GM08714 (cell line): ENCODE results near the gene KRTAP6-2.

Experiments used
- H3K4me3 ChIP-seq: fragments of 200-500 bp; sonication (Bioruptor generic); 2 replicates; pipeline ENCODE4 v1.5.1; 2014; ENCODE audit warnings: mild to moderate bottlenecking, low read length, inconsistent platforms
- ZNF274 ChIP-seq: IDR thresholded peaks from 2 replicates; pipeline ENCODE4 v1.6.1; 2012; ENCODE audit warnings: mild to moderate bottlenecking, low read depth, low read length

The KRTAP6-2 gene

DNA sequence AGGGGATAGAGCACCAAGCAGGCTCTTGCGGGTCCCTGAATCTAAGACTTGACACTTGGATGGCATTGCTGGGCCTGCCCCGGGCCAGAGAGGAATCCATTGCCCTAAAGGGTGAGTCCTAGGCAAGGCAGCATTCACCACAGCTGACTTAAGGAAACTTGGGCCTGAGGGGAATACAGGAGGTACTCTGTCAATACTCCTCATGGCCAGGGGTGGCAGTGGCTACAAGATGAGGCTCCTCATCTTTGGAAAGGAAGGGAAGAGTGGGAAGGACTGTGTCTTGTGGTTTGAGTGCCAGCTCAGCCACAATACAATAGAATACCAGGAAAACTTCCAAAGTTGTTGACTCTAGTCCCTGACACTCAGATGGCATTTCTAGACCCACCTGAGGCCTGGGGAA lies 7.3 kb upstream of the KRTAP6-2 start:
- no peak overlapping the region for H3K4me3 ChIP-seq
- TF ChIP-seq ZNF274, result no peak

DNA sequence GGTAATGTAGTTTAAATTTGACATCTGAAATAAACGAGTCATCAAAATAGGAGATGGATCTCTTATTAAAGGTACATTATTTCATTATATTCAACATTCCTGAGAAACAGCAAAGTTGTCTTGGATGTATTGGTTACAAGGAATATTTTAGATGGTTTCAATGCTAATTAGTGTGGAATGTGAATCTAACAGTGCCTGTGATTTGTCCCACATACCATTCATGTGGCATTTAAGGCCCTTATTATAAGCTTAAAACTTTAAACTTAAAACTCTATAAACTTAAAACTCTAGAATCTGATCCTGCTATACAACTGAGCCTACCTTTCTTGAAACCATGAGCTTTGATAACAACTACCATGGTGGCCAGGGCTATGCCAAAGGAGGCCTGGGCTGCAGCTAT lies 2.1 kb upstream of the KRTAP6-2 start, which contains the start of gene KRTAP22-1:
TSS of gene KRTAP22-1 (plus strand) at position 301 of the 400 bp plus-strand sequence.
- TF ChIP-seq ZNF274, result no peak
- no peak within 1 kb of the TSS for H3K4me3 ChIP-seq

DNA sequence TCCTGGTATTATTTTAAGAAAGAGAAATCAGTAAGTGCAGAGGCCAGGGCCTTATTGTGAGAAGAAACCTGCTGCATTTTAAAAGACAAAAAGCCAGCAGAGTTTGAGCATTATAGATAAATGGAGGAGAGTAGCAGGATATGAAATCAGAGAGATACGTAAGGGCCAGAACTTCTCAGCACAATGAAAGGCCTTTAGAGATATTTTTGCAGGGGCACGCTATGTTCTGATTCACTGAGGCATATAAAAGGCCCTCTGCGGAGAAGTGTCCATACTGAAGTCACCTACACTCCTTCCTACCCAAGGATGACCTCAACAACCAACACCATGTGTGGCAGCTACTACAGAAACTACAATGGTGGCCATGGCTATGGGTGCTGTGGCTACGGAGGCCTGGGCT lies 6.6 kb downstream of the KRTAP6-2 start, which contains the start of gene KRTAP6-3:
TSS of gene KRTAP6-3 (plus strand) at position 301 of the 400 bp plus-strand sequence. CDS start at position 307, 6 bp downstream.
- H3K4me3 ChIP-seq, result no peak within 1 kb of the TSS
- TF ChIP-seq ZNF274, result no peak

DNA sequence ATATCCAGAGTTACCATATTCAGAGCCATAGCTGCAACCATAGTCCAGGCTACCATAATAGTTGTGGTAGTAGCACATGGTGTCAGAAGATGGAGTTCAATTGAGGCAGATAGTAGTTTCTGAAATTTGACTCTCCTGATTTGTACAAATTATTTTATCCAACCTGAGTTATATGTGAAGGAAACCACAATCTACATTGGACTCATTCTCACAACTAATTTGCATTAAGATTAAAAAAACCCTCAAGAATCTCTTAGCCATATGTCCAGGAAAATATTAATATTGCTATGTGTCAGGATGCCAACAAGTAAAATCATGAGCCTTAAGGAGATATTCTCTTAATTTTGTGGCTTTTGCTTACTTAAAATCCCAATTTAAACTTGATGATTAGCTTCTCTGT lies 8.4 kb downstream of the KRTAP6-2 start, which contains the start of gene KRTAP22-2:
TSS of gene KRTAP22-2 (minus strand) at position 101 of the 400 bp plus-strand sequence.
- no peak within 1 kb of the TSS for H3K4me3 ChIP-seq
- no peak for TF ChIP-seq ZNF274

DNA sequence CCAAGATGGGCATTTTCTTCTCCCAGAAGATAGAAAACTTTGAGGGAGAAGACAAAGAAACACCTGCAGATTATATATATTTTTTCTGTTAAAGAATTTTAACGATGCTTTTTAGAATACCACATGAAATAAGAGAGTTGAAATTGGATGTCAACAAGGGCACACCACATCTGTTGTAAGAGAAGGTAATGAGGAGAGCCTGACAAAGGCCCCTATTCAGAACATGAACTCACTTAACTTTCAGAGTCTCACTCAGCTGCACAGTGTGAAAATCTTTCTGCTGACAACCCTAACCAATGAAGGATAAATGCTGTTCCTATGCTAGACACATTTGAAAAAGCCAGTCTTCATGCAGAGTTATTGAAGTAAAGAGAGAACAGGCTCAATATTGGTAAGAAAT lies 15.8 kb downstream of the KRTAP6-2 start:
- TF ChIP-seq ZNF274, result no peak
- H3K4me3 ChIP-seq, result no peak overlapping the region

DNA sequence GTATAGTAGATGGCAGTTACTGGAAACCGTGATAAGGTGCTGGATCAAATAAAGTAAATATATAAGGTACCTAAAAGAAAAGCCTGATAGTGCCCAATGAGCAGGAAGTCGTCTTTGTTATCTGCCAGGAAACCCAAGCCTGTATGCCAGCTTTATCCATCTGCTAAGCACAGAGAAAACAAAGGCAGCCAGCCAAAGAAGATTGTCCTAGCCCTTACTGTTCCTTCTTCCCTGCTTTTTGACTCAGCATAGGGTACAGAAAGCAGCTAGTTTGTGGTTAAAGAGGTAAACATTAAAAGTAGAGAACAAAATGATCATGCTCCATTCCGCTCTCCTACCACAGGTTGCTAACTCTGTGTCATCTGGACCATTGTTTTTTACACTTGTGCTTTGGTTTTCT lies 18.6 kb downstream of the KRTAP6-2 start:
- no peak for TF ChIP-seq ZNF274
- no peak overlapping the region for H3K4me3 ChIP-seq

DNA sequence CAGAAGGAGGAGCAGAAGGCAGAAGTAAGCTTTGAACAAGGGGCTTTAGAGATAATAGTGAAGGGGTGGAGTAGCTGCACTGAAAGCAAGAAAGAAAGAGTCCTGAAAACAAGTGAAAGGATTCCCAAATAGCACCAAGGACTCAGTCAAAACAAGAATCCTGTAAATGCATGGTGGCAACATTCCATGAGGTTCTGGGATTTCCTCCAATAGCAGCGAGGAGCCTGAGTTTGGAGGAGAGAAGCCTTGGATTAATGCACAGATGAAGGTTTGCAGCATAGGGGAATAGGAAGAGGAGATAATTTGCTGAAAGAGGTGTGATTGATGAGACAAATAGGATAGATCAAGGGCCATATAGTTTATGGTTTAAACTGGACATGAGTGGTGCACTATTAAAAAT lies 19.4 kb downstream of the KRTAP6-2 start:
- H3K4me3 ChIP-seq, result no peak overlapping the region
- no peak for TF ChIP-seq ZNF274

DNA sequence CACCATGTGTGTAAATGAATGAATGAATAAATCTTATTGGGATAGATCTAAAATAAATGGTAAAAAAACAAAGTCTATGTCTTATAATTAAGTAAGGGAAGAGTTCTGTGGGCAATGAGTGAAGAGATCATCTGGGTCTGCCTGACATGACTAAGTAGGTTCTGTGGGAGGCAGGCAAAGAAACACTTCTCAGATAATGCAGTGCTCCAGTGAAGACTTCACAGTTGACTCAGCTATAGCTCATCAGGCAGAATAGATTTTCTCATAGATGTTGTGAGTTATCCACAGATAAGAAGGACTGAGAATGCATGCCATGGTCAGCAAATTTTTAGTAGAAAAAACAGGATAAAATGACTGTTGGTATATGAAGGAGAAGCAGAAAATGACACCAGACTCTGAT lies 20.9 kb downstream of the KRTAP6-2 start:
- no peak for TF ChIP-seq ZNF274
- H3K4me3 ChIP-seq, result no peak overlapping the region

DNA sequence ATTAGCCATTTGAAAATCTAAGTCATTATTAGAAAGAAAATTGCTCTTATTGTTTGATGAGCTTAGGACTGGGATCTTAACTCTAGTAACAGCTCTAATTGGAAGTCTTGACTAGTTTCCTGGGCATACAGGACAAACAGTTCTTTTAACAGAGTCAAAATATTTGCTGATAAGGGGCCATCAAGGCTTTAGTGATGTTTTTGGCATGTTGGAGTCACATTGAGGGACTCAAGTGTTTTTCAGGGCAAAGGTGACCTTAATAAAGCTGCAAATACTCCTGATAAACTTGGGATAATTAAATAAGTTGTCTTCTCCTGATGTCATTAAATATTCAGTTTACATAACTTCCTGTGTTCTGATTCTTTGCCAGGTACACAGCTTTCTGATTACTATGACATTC lies 31.1 kb downstream of the KRTAP6-2 start:
- no peak for TF ChIP-seq ZNF274
- no peak overlapping the region for H3K4me3 ChIP-seq

DNA sequence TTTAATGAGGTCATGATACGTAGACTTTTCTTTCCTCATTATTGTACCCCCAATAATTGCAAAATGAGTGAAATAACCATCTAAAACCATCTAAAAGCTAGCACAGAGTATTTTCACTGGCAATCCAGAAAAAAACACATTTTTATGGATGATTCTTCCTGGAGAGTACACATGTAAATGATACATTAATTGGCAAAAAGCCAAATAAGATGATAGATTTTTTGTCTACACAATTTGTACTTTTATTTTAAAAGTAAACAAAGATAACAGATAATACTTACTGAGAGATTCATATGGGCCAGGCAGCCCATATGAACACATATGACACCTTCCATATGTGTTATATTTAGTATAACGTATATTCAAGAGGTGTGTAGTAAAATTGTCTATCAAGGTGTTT lies 35.1 kb downstream of the KRTAP6-2 start:
- H3K4me3 ChIP-seq, result no peak overlapping the region
- TF ChIP-seq ZNF274, result no peak

DNA sequence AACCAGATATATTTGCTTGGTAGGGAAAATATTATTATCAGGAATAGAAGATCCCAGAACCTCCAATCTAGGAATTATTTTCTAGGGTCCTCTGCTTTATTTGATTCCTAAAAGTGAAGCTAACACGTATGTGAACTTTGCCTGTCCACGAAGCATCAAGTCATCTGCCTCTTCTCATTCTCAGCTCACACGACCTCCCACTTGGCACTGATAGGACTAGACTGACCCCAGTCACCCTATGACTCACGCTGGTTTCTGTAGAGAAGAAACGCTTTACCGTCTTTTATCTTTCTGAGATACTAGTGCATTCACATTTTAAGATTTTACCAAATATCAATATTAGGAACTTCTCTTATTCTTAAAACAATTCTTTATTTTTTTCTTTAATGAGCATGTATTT lies 35.6 kb downstream of the KRTAP6-2 start:
- no peak for TF ChIP-seq ZNF274
- H3K4me3 ChIP-seq, result no peak overlapping the region

DNA sequence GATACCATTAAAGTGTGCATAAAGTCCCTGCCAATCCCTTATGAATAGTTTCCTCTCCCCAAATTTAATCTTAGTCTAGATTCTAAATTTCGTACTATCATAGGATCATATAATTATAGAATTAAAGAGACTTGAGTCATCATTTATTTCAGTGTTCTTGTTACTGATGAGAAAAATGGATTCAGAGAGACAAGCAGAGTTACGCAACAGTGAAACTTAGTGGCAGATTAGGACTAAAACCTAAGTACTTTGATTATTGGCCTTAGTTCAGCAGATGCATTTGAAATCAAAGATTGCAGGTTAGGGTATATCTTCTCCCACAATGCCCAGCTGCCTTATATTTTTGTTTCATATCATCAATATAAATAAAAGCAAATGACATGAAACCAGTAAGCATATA lies 36.7 kb downstream of the KRTAP6-2 start:
- no peak for TF ChIP-seq ZNF274
- no peak overlapping the region for H3K4me3 ChIP-seq

DNA sequence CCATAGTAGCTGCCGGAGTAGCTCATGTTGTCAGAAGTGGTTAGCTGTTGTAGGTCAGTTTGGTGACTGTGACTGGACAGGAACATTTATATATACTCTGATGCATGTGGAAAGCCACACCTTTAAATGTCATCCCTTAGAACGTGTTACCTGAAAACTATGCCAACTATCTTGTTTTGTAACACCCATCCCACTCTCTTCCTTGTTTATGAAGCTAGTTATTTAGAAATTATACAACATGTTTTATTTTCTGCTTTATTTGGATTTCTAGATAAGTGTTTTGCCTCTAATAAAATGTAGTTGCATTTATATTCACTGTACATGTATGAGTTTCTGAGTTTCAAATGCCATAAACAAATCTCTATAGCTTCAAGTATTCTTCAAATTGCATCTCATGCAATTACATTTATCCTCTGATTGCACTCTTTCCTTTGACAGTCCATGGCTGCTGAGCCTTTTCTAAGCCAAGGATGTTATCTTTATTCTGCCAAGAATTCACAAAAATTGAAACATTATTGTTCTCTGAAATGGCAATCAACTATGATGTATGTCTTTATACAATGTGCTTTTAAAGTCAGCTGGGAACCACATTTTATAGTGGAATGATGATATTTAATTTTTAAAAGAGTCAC lies 37.3 kb downstream of the KRTAP6-2 start, which contains the start of gene KRTAP19-7:
TSS of gene KRTAP19-7 (minus strand) at position 51 of the 632 bp plus-strand sequence. CDS start at position 26, 25 bp downstream.
- no peak for TF ChIP-seq ZNF274
- H3K4me3 ChIP-seq, result no peak within 1 kb of the TSS

DNA sequence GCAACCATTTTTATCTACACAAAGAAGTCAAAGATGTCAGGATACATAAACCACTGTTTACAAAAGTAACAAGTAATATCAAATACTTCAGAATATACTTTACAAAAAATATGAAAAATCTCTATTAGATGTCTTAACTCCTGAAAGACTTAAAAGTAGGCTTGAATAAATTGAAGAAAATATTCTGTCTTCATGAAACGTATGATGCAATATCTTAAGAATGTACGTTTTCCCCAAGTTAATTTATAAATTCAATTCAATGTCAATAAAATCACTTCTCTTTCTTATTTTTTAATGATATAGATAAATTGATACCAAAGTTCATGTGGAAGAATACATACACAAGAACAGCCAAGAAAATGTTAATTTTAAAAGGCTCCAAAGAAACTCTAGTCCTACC lies 43.6 kb downstream of the KRTAP6-2 start:
- H3K4me3 ChIP-seq, result no peak overlapping the region
- no peak for TF ChIP-seq ZNF274

DNA sequence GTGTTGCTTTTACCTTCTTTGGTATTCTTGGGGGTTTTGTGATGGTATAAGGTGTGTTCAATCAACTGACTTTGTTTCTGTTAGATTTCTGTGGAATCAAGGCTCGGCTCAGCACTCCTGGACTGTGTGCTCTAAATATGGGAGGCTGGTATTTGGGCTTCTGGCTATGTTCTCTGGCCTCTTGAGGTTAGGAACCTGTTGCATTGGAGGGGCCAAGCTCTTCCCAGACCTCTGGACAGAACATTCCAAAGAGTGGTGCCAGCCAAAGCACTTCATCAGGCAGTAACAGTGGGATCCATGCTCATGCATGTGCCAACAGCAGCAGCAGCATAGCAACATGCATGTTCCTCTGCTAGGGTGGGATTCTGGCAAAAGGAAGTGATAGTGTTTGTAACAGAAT lies 45.9 kb downstream of the KRTAP6-2 start:
- TF ChIP-seq ZNF274, result no peak

More for the DNA sequence above, 45.9 kb downstream of the KRTAP6-2 start:
- no peak overlapping the region for H3K4me3 ChIP-seq
